ENCODE results near the gene AREG.

Gene AREG

GRCh38 chr4:74438661-74439060 is 6.3 kb upstream of the AREG start:
- no peak overlapping the region for H3K4me3 ChIP-seq (ENCODE audit: low read depth, low read length)
- in situ Hi-C loops (cut with HindIII; ENCODE audit: low sequenced_read_pairs): no loop called here
- no peak for TF ChIP-seq CTCF (IDR thresholded peaks at IDR 0.05; ENCODE audit: low read depth, low read length, missing control alignments)
- no peak for DNase-seq (ENCODE audit: low read depth)

DNA sequence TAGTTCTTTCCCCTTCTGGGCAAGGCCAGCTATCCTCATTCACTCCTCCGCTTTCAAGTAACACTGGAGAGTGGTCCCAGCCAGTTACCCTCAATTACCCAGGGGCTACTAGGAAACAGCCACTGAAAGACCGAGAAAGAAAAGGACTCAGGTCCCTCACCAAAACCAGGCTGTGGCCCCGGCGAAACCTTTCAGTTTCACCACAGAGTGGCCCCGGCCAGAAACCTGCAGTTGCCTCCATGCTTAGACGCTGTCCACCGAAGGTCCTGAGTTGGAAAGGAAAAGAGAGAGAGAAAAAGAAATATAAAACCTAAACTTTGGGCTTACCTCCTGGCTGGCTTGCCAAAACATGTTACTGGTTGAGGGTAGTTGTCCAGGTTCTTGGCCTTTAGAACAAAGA is 5.0 kb upstream of the AREG start:
- TF ChIP-seq CTCF (IDR thresholded peaks at IDR 0.05; ENCODE audit: low read depth, low read length, missing control alignments): no peak
- H3K4me3 ChIP-seq (ENCODE audit: low read depth, low read length): no peak overlapping the region
- in situ Hi-C loops (cut with HindIII; ENCODE audit: low sequenced_read_pairs): no loop called here
- no peak for DNase-seq (ENCODE audit: low read depth)

- no peak overlapping the region for H3K4me3 ChIP-seq (ENCODE audit: low read depth, low read length)
- in situ Hi-C loops (cut with HindIII; ENCODE audit: low sequenced_read_pairs): no loop called here
- no peak for TF ChIP-seq CTCF (IDR thresholded peaks at IDR 0.05; ENCODE audit: low read depth, low read length, missing control alignments)
- DNase-seq (ENCODE audit: low read depth): no peak
These were observed 4.6 kb upstream of the AREG start for GRCh38 chr4:74440356-74440755.

DNA sequence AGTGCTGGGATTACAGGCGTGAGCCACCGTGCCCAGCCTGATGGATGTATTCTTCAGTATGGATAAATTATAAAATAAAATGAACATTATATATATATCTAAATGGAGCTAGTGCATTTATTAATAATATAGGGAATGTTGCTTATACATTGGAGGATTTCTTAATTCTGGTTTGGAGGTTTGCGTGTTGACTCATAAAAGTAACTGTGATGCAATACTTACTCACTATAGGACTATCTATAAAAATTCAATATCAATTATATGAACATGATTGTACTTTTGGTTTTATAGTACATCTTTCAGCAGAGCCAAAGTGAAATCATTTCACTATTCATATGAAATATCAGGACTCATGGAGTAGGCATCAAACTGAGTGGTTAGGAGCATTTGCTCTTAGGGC is 3.2 kb upstream of the AREG start:
- in situ Hi-C loops (cut with HindIII; ENCODE audit: low sequenced_read_pairs): no loop called here
- no peak overlapping the region for H3K4me3 ChIP-seq (ENCODE audit: low read depth, low read length)
- DNase-seq (ENCODE audit: low read depth): no peak
- no peak for TF ChIP-seq CTCF (IDR thresholded peaks at IDR 0.05; ENCODE audit: low read depth, low read length, missing control alignments)

GRCh38 chr4:74446193-74446868 is 1.4 kb downstream of the AREG start:
- in situ Hi-C loops (cut with HindIII; ENCODE audit: low sequenced_read_pairs): no loop called here
- H3K4me3 ChIP-seq (ENCODE audit: low read depth, low read length): no peak overlapping the region
- TF ChIP-seq CTCF (IDR thresholded peaks at IDR 0.05; ENCODE audit: low read depth, low read length, missing control alignments): no peak
- no peak for DNase-seq (ENCODE audit: low read depth)

DNA sequence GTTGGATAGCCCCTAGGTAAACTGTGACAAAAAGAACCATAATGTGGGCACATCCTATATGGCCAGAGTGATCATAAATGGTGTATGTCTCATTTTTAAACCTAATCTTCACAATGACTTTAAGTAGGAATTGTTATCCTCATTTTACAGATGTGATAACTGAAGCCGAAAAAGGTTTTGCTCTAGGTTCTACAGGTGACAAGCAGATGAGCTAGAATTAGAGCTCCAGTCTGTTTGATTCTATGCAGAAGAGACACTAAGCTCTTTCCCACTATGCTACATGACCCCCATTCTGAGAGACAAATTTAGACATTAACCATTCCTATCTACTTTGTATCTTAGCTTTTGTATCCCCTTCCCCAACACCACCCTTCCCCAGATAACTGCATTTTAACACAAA is 2.0 kb downstream of the AREG start:
- no peak for DNase-seq (ENCODE audit: low read depth)
- H3K4me3 ChIP-seq (ENCODE audit: low read depth, low read length): no peak overlapping the region
- in situ Hi-C loops (cut with HindIII; ENCODE audit: low sequenced_read_pairs): no loop called here
- no peak for TF ChIP-seq CTCF (IDR thresholded peaks at IDR 0.05; ENCODE audit: low read depth, low read length, missing control alignments)
